ENCODE measurements around the gene TCF12. TPM values are rescaled to one million over a fixed set of nuclear protein-coding genes. Genes with fewer than 3 reads are reported as not detected.

Gene TCF12
- total RNA-seq, 1 donor from 2014 or later: 207 TPM

DNA sequence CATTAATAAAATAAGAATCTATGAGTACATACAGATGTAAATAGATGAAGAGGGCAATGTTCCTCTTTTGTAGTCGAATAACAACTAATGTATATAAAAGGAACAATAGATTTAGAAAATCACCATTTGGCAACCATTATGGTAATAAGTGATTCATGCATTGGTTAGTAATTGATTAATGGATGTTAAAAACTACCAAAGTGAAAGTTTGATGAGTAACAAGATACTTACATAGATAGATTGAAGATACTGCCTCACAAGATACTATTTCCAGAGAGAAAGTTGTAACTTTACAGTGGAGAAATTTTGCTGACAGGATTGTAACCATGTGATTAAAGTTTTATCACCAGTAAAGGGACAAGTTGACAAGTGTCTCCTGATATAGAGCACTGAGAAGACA is 55.0 kb downstream of the TCF12 start:
- Mint-ChIP-seq H3K27ac (ENCODE audit: unreplicated experiment) (no peak overlapping the region), H3K36me3 (ENCODE audit: low read depth) (peaks cover 3% of the 10 kb centered on the region), H3K4me1 (peaks cover 41% of the 10 kb centered on the region), H3K9me3 (peaks cover 4% of the 10 kb centered on the region), H3K4me3 (no peak overlapping the region), H3K27me3 (ENCODE audit: low read depth) (no peaks in the 10 kb centered on the region)
- no peak for DNase-seq (ENCODE audit: low read depth, low spot score)
- TF ChIP-seq, protein P1, sequence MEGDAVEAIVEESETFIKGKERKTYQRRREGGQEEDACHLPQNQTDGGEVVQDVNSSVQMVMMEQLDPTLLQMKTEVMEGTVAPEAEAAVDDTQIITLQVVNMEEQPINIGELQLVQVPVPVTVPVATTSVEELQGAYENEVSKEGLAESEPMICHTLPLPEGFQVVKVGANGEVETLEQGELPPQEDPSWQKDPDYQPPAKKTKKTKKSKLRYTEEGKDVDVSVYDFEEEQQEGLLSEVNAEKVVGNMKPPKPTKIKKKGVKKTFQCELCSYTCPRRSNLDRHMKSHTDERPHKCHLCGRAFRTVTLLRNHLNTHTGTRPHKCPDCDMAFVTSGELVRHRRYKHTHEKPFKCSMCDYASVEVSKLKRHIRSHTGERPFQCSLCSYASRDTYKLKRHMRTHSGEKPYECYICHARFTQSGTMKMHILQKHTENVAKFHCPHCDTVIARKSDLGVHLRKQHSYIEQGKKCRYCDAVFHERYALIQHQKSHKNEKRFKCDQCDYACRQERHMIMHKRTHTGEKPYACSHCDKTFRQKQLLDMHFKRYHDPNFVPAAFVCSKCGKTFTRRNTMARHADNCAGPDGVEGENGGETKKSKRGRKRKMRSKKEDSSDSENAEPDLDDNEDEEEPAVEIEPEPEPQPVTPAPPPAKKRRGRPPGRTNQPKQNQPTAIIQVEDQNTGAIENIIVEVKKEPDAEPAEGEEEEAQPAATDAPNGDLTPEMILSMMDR (conservative IDR thresholded peaks at IDR 0.05): no peak

DNA sequence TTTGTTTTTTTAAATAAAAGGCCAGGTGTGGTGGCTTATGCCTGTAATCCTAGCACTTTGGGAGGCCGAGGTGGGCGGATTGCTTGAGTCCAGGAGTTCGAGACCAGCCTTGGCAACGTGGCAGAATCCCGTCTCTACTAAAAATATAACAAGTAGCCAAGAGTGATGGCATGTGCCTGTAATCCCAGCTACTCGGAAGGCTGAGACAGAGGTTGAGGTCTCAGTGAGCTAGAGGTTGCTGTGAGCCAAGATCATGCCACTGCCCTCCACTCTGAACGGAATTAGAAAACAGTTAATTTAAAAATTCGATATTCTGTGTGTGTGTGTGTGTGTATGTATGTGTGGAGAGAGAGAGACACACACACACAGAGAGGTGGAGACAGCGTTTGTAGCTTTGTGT is 58.8 kb downstream of the TCF12 start:
- H3K4me3 Mint-ChIP-seq: no peak overlapping the region
- H3K36me3 Mint-ChIP-seq (ENCODE audit: low read depth): no peaks in the 10 kb centered on the region
- no peak overlapping the region for H3K27ac Mint-ChIP-seq (ENCODE audit: unreplicated experiment)
- H3K27me3 Mint-ChIP-seq (ENCODE audit: low read depth): no peaks in the 10 kb centered on the region
- TF ChIP-seq, protein P1 (conservative IDR thresholded peaks at IDR 0.05): no peak
- H3K4me1 Mint-ChIP-seq: peaks cover 26% of the 10 kb centered on the region
- DNase-seq (ENCODE audit: low read depth, low spot score): no peak
- H3K9me3 Mint-ChIP-seq: no peaks in the 10 kb centered on the region

DNA sequence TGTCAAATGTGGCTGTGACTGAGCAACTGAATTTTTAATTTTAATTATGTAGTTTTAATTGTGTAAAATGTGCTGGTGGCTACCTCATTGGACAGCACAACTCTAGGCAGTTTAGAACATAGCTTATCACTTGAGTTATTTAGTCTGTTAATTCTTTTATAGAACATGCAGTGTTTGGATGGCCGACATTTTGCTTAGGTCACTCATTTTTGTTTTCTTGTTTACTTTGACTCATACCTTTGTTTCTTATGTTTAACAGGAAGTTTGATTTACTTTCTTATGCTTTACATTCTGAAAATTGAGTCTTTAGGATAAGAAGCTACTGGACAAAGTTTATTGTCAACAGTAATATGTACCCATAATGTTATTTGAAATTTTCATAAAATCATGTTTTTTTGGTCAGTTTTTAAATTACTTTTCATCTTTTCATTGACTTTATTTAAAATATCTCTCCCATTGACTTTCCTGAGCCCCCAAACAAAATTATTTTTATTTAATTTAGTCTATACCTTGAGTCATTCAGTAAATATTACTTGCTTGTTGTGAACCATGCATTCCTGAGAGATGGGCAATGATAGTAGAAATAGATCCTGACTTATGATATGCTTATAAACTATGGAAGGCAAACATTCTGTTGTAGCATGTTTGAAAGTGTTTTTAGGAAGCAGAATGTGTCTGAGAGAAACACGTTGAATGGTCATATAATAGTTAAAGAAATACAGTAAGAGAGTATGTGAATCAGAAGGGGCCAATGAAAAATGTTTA is 60.6 kb downstream of the TCF12 start:
- no peak overlapping the region for H3K4me3 Mint-ChIP-seq
- no peaks in the 10 kb centered on the region for H3K27me3 Mint-ChIP-seq (ENCODE audit: low read depth)
- H3K9me3 Mint-ChIP-seq: no peaks in the 10 kb centered on the region
- no peaks in the 10 kb centered on the region for H3K36me3 Mint-ChIP-seq (ENCODE audit: low read depth)
- no peak overlapping the region for H3K27ac Mint-ChIP-seq (ENCODE audit: unreplicated experiment)
- peaks cover 23% of the 10 kb centered on the region for H3K4me1 Mint-ChIP-seq
- DNase-seq (ENCODE audit: low read depth, low spot score): no peak
- TF ChIP-seq, protein P1 (conservative IDR thresholded peaks at IDR 0.05): no peak

DNA sequence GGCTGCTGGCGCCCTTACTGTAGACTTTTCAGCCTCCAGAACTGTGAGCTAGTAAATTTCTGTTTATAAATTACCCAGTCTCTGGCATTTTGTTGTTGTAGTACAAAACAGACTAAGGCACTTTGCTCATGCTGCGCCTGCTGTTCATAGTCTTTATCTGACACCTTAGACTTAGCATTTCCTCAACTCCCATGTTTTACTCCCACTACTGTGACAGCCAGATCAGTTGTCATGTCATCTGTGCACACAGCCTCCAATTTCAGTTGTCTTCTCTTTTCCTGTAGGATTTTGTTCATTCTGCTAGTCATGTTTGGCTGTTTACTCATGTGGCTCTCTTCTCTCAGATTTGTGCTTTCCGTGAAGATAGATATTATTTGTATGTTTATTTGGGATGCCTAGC is 62.0 kb downstream of the TCF12 start:
- no peaks in the 10 kb centered on the region for H3K36me3 Mint-ChIP-seq (ENCODE audit: low read depth)
- DNase-seq (ENCODE audit: low read depth, low spot score): no peak
- peaks cover 35% of the 10 kb centered on the region for H3K4me1 Mint-ChIP-seq
- H3K4me3 Mint-ChIP-seq: no peak overlapping the region
- H3K27ac Mint-ChIP-seq (ENCODE audit: unreplicated experiment): no peak overlapping the region
- H3K9me3 Mint-ChIP-seq: no peaks in the 10 kb centered on the region
- TF ChIP-seq, protein P1 (conservative IDR thresholded peaks at IDR 0.05): no peak
- H3K27me3 Mint-ChIP-seq (ENCODE audit: low read depth): no peaks in the 10 kb centered on the region

DNA sequence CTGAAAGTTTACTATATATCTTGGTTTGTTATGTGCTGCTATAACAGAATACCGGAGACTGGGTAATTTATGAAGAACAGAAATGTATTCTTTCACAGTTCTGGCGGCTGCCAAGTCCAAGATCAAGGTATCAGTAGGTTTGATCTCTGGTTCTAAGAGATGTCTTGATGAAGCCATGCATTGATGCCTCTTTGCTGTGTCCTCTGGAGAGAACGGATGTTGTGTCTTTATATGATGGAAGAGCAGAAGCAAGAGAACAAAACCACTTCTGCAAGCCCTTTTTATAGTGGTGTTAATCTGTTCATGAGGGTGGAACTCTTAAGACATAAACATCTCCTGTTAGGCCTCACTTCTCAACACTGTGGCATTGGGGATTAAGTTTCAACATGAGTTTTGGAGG is 62.7 kb downstream of the TCF12 start:
- Mint-ChIP-seq H3K36me3 (ENCODE audit: low read depth) (no peaks in the 10 kb centered on the region), H3K4me1 (peaks cover 30% of the 10 kb centered on the region), H3K4me3 (no peak overlapping the region), H3K9me3 (no peaks in the 10 kb centered on the region), H3K27ac (ENCODE audit: unreplicated experiment) (no peak overlapping the region), H3K27me3 (ENCODE audit: low read depth) (no peaks in the 10 kb centered on the region)
- DNase-seq (ENCODE audit: low read depth, low spot score): no peak
- TF ChIP-seq, protein P1 (conservative IDR thresholded peaks at IDR 0.05): no peak
